ENCODE data around the gene FOXD2. TPM values are rescaled to one million over a fixed set of nuclear protein-coding genes. Genes with fewer than 3 reads are reported as not detected.

FOXD2 gene
- total RNA-seq, 2 donors from 2014 or later, result 0.07 to 0.26 TPM

- no peak overlapping the region for H3K4me3 Mint-ChIP-seq
- Histone ChIP-seq H3K4me3 (ENCODE audit: low read length) (no peak overlapping the region), H3K4me1 (ENCODE audit: control insufficient read depth, insufficient read depth, low read length) (peaks cover 8% of the 10 kb centered on the region), H3K36me3 (ENCODE audit: control insufficient read depth, insufficient read depth, low read length) (no peaks in the 10 kb centered on the region), H3K27ac (ENCODE audit: low read depth, low read length) (no peak overlapping the region), H3K9ac (ENCODE audit: extremely low read depth, low read length, poor library complexity, severe bottlenecking) (no peak overlapping the region), H3K9me3 (ENCODE audit: control insufficient read depth, low read length) (no peaks in the 10 kb centered on the region), H3K27me3 (ENCODE audit: control insufficient read depth, insufficient read depth, low read length, poor library complexity, severe bottlenecking) (peaks cover 67% of the 10 kb centered on the region)
- TF ChIP-seq, protein P1, sequence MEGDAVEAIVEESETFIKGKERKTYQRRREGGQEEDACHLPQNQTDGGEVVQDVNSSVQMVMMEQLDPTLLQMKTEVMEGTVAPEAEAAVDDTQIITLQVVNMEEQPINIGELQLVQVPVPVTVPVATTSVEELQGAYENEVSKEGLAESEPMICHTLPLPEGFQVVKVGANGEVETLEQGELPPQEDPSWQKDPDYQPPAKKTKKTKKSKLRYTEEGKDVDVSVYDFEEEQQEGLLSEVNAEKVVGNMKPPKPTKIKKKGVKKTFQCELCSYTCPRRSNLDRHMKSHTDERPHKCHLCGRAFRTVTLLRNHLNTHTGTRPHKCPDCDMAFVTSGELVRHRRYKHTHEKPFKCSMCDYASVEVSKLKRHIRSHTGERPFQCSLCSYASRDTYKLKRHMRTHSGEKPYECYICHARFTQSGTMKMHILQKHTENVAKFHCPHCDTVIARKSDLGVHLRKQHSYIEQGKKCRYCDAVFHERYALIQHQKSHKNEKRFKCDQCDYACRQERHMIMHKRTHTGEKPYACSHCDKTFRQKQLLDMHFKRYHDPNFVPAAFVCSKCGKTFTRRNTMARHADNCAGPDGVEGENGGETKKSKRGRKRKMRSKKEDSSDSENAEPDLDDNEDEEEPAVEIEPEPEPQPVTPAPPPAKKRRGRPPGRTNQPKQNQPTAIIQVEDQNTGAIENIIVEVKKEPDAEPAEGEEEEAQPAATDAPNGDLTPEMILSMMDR (conservative IDR thresholded peaks at IDR 0.05), result no peak
- H3K27me3 Mint-ChIP-seq (ENCODE audit: insufficient read depth), result peaks cover 94% of the 10 kb centered on the region
- WGBS, 2 experiments (ENCODE audit: insufficient coverage in 1 of 2, insufficient read length in 1 of 2), result 96 to 100% methylated on average over 1 of the region's 1 CpG
- H3K36me3 Mint-ChIP-seq (ENCODE audit: low read depth), result no peaks in the 10 kb centered on the region
- peaks cover 34% of the 10 kb centered on the region for H3K4me1 Mint-ChIP-seq
- peak; percentile 89 for DNase-seq
- no peaks in the 10 kb centered on the region for H3K9me3 Mint-ChIP-seq
- no peak overlapping the region for H3K27ac Mint-ChIP-seq
Measured at GRCh38 chr1:47431534-47431933, 6.3 kb upstream of the FOXD2 start.

- peak overlapping the region; percentile 45 for H3K4me3 Mint-ChIP-seq
- peaks cover 8% of the 10 kb centered on the region for H3K4me1 ChIP-seq (ENCODE audit: control insufficient read depth, insufficient read depth, low read length)
- 8 to 9% methylated on average over 22 to 32 of the region's 32 CpGs for WGBS, 2 experiments (ENCODE audit: insufficient coverage in 1 of 2, insufficient read length in 1 of 2)
- H3K9ac ChIP-seq (ENCODE audit: extremely low read depth, low read length, poor library complexity, severe bottlenecking), result no peak overlapping the region
- peaks cover 36% of the 10 kb centered on the region for H3K4me1 Mint-ChIP-seq
- peaks cover 91% of the 10 kb centered on the region for H3K27me3 Mint-ChIP-seq (ENCODE audit: insufficient read depth)
- peaks cover 76% of the 10 kb centered on the region for H3K27me3 ChIP-seq (ENCODE audit: control insufficient read depth, insufficient read depth, low read length, poor library complexity, severe bottlenecking)
- H3K27ac ChIP-seq (ENCODE audit: low read depth, low read length), result no peak overlapping the region
- no peaks in the 10 kb centered on the region for H3K9me3 ChIP-seq (ENCODE audit: control insufficient read depth, low read length)
- DNase-seq, result peak; percentile 97
- no peaks in the 10 kb centered on the region for H3K36me3 Mint-ChIP-seq (ENCODE audit: low read depth)
- H3K4me3 ChIP-seq (ENCODE audit: low read length), result peak overlapping the region; percentile 60
- TF ChIP-seq, protein P1 (conservative IDR thresholded peaks at IDR 0.05), result peak; percentile 91
- no peaks in the 10 kb centered on the region for H3K36me3 ChIP-seq (ENCODE audit: control insufficient read depth, insufficient read depth, low read length)
- peak overlapping the region; percentile 33 for H3K27ac Mint-ChIP-seq
- no peaks in the 10 kb centered on the region for H3K9me3 Mint-ChIP-seq
Measured at GRCh38 chr1:47432071-47433036, 5.5 kb upstream of the FOXD2 start.

DNA sequence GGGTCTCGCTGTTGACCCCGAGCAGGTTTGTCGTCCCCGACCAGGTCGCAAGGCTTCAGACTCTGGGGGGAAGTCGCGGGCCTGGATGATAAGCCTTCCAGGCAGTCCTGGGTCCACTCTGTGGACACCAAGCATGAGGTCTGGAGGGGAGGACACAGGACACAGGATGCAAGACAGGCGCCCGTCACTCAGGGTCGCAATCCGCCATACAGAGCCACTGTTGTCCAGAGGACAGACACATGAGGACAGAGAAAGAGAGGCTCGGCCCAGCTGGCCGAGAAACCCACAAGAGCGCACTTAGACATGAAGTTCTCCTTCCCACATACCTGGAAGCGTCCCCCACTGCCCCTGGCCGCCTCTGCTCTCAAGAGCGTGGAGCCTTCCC, 4.8 kb upstream of the FOXD2 start:
- H3K27ac ChIP-seq (ENCODE audit: low read depth, low read length), result no peak overlapping the region
- H3K4me1 ChIP-seq (ENCODE audit: control insufficient read depth, insufficient read depth, low read length), result peaks cover 8% of the 10 kb centered on the region
- no peak overlapping the region for H3K27ac Mint-ChIP-seq
- H3K4me1 Mint-ChIP-seq, result peaks cover 36% of the 10 kb centered on the region
- peaks cover 86% of the 10 kb centered on the region for H3K27me3 Mint-ChIP-seq (ENCODE audit: insufficient read depth)
- H3K36me3 ChIP-seq (ENCODE audit: control insufficient read depth, insufficient read depth, low read length), result no peaks in the 10 kb centered on the region
- H3K36me3 Mint-ChIP-seq (ENCODE audit: low read depth), result no peaks in the 10 kb centered on the region
- H3K27me3 ChIP-seq (ENCODE audit: control insufficient read depth, insufficient read depth, low read length, poor library complexity, severe bottlenecking), result peaks cover 74% of the 10 kb centered on the region
- H3K4me3 Mint-ChIP-seq, result peak overlapping the region; percentile 45
- peak overlapping the region; percentile 60 for H3K4me3 ChIP-seq (ENCODE audit: low read length)
- TF ChIP-seq, protein P1 (conservative IDR thresholded peaks at IDR 0.05), result no peak
- no peaks in the 10 kb centered on the region for H3K9me3 ChIP-seq (ENCODE audit: control insufficient read depth, low read length)
- 12 to 19% methylated on average over 6 to 17 of the region's 17 CpGs for WGBS, 2 experiments (ENCODE audit: insufficient coverage in 1 of 2, insufficient read length in 1 of 2)
- H3K9me3 Mint-ChIP-seq, result no peaks in the 10 kb centered on the region
- no peak overlapping the region for H3K9ac ChIP-seq (ENCODE audit: extremely low read depth, low read length, poor library complexity, severe bottlenecking)
- peak; percentile 63 for DNase-seq

Measured in endodermal cell (in vitro differentiated cells).